Suprapubic skin (tissue), 3 donors: Measurements from ENCODE around the gene TSPOAP1.

ENCODE experiments used
- POLR2A ChIP-seq, 2 donors: fragments of 450-650 bp; IDR thresholded peaks; one replicate each; pipeline ENCODE4 v1.6.1; 2017; ENCODE audit warnings: antibody characterized with exemption in 2 of 2, mild to moderate bottlenecking in 2 of 2, moderate library complexity in 2 of 2
- TF ChIP-seq, protein P1 (sequence below), 2 donors: fragments of 200-600 bp in 1 of 2; fragments of 450-650 bp in 1 of 2; sonication (generic) in 1 of 2; IDR thresholded peaks; one replicate each; pipeline ENCODE4 v1.5.1; 2016 to 2019; ENCODE audit warnings: antibody characterized with exemption in 2 of 2, mild to moderate bottlenecking in 1 of 2, moderate library complexity in 1 of 2

DNA sequence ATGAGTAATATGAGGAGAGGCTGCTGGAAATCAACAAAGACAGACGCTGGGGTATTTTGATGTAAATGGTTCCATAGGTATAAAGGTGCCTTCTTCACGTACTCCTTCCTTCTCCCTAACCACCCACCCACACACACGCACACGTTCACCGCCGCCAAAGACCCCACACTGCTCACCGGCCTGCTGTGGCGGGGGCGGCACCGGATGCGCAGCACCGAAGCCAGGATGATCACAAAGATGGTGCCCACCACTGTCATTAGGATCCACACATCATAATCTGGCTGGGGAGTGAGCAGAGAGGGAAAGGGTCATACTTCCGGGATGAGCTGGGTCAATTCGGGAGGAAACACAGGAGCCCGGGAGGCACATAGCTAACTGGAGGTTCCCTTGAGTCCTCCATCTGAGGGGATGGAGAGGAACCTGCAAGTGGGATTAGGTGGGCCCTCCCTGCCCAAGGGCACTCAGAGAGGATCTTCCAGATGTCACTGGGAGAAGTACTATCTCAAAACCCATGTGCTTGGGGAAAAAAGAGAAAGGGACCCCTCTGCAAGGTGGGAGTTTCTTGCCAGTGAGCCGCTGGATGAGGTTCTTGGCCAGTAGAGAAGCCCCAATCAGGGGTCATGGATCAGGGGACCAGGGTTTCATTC lies 33.9 kb upstream of the TSPOAP1 start:
- TF ChIP-seq POLR2A (IDR thresholded peaks at IDR 0.05) = no peak
- TF ChIP-seq, protein P1, sequence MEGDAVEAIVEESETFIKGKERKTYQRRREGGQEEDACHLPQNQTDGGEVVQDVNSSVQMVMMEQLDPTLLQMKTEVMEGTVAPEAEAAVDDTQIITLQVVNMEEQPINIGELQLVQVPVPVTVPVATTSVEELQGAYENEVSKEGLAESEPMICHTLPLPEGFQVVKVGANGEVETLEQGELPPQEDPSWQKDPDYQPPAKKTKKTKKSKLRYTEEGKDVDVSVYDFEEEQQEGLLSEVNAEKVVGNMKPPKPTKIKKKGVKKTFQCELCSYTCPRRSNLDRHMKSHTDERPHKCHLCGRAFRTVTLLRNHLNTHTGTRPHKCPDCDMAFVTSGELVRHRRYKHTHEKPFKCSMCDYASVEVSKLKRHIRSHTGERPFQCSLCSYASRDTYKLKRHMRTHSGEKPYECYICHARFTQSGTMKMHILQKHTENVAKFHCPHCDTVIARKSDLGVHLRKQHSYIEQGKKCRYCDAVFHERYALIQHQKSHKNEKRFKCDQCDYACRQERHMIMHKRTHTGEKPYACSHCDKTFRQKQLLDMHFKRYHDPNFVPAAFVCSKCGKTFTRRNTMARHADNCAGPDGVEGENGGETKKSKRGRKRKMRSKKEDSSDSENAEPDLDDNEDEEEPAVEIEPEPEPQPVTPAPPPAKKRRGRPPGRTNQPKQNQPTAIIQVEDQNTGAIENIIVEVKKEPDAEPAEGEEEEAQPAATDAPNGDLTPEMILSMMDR (IDR thresholded peaks at IDR 0.05) = no peak
